Measurements from ENCODE around the gene FAM219B. TPM values are rescaled to one million over a fixed set of nuclear protein-coding genes. Genes with fewer than 3 reads are reported as not detected.

FAM219B gene
- total and polyA plus RNA-seq, 10 of the 15 experiments (the other 5 are each of a cell fraction or from before 2014, with no cell fraction given), result 7.6 to 53.2 (median 29.4) TPM

GRCh38 chr15:74869726-74870407 lies 36.8 kb downstream of the FAM219B start (continued):
- TF ChIP-seq SMAD5 (IDR thresholded peaks at IDR 0.05; ENCODE audit: low read depth) (no peak), CBFB (IDR thresholded peaks at IDR 0.05; ENCODE audit: low read depth) (peak; percentile 88), TCF12 (IDR thresholded peaks at IDR 0.05; ENCODE audit: low read depth, low read length) (peak; percentile 100), STAT3 (IDR thresholded peaks at IDR 0.05; ENCODE audit: low read depth, low read length) (peak; percentile 66; the same call in 1 of the 2 replicates), CTCF (IDR thresholded peaks at IDR 0.05 in 2 of 3, conservative IDR thresholded peaks at IDR 0.05 in 1 of 3; ENCODE audit: control insufficient read depth in 2 of 3, extremely low read depth in 1 of 3, insufficient read depth in 1 of 3, low read depth in 3 of 3, low read length in 3 of 3) (no peak), PAX8 (IDR thresholded peaks at IDR 0.05) (no peak), RCOR1 (conservative IDR thresholded peaks at IDR 0.05; ENCODE audit: low read depth, low read length) (0 out of 2 replicates have a peak, but pooled peaks have one; percentile 40), E2F4 (IDR thresholded peaks at IDR 0.05; ENCODE audit: low read depth, low read length) (no peak), FOXK2 (IDR thresholded peaks at IDR 0.05) (no peak), JUND (IDR thresholded peaks at IDR 0.05; ENCODE audit: low read depth, low read length) (peak; percentile 96), POLR2A (IDR thresholded peaks at IDR 0.05; ENCODE audit: low read depth, low read length) (peak; percentile 40), FOS (IDR thresholded peaks at IDR 0.05; ENCODE audit: borderline replicate concordance, extremely low read depth, insufficient read length) (no peak), BMI1 (IDR thresholded peaks at IDR 0.05; ENCODE audit: borderline replicate concordance) (peak; percentile 65; the same call in 1 of the 2 replicates), KDM1A (IDR thresholded peaks at IDR 0.05; ENCODE audit: borderline replicate concordance) (no peak), BRCA1 (IDR thresholded peaks at IDR 0.05; ENCODE audit: low read depth, low read length) (no peak), POLR2AphosphoS2 (IDR thresholded peaks at IDR 0.05; ENCODE audit: low read depth, low read length) (no peak)
- TF ChIP-seq, protein P1, sequence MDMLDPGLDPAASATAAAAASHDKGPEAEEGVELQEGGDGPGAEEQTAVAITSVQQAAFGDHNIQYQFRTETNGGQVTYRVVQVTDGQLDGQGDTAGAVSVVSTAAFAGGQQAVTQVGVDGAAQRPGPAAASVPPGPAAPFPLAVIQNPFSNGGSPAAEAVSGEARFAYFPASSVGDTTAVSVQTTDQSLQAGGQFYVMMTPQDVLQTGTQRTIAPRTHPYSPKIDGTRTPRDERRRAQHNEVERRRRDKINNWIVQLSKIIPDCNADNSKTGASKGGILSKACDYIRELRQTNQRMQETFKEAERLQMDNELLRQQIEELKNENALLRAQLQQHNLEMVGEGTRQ (IDR thresholded peaks at IDR 0.05; ENCODE audit: borderline replicate concordance, low read depth, low read length), result no peak
- TF ChIP-seq, protein P2, sequence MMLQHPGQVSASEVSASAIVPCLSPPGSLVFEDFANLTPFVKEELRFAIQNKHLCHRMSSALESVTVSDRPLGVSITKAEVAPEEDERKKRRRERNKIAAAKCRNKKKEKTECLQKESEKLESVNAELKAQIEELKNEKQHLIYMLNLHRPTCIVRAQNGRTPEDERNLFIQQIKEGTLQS (IDR thresholded peaks at IDR 0.05; ENCODE audit: borderline replicate concordance, extremely low read depth, low read depth, low read length), result no peak
- TF ChIP-seq, protein P3, sequence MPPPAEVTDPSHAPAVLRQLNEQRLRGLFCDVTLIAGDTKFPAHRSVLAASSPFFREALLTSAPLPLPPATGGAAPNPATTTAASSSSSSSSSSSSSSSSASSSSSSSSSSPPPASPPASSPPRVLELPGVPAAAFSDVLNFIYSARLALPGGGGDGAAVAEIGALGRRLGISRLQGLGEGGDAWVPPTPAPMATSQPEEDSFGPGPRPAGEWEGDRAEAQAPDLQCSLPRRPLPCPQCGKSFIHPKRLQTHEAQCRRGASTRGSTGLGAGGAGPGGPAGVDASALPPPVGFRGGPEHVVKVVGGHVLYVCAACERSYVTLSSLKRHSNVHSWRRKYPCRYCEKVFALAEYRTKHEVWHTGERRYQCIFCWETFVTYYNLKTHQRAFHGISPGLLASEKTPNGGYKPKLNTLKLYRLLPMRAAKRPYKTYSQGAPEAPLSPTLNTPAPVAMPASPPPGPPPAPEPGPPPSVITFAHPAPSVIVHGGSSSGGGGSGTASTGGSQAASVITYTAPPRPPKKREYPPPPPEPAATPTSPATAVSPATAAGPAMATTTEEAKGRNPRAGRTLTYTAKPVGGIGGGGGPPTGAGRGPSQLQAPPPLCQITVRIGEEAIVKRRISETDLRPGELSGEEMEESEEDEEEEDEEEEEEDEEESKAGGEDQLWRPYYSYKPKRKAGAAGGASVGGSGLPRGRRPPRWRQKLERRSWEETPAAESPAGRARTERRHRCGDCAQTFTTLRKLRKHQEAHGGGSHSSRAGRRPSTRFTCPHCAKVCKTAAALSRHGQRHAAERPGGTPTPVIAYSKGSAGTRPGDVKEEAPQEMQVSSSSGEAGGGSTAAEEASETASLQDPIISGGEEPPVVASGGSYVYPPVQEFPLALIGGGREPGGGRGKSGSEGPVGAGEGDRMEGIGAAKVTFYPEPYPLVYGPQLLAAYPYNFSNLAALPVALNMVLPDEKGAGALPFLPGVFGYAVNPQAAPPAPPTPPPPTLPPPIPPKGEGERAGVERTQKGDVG (CRISPR knock-in tag; IDR thresholded peaks at IDR 0.05), result no peak
- TF ChIP-seq, protein P4, sequence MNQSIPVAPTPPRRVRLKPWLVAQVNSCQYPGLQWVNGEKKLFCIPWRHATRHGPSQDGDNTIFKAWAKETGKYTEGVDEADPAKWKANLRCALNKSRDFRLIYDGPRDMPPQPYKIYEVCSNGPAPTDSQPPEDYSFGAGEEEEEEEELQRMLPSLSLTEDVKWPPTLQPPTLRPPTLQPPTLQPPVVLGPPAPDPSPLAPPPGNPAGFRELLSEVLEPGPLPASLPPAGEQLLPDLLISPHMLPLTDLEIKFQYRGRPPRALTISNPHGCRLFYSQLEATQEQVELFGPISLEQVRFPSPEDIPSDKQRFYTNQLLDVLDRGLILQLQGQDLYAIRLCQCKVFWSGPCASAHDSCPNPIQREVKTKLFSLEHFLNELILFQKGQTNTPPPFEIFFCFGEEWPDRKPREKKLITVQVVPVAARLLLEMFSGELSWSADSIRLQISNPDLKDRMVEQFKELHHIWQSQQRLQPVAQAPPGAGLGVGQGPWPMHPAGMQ (IDR thresholded peaks at IDR 0.05; ENCODE audit: borderline replicate concordance), result no peak

Measured in GM12878 (cell line).